Erythroblast (primary cell): ENCODE data around the gene RNLS.
"Not testable (repeated sequence)": the region's sequence is repeated elsewhere in the genome, so short reads cannot be mapped to it uniquely, and the experiment has no call there.

Experiments
- DNase-seq, 2 experiments: peaks; one replicate each; lab custom pipeline; 2025; lab: John Stamatoyannopoulos, UW
- GATA1 ChIP-seq: IDR thresholded peaks from 2 replicates; pipeline ENCODE4 v1.6.1; 2011; ENCODE audit warnings: low read depth, mild to moderate bottlenecking, control low read depth, low read length, moderate library complexity
- POLR2A ChIP-seq: IDR thresholded peaks from 2 replicates; pipeline ENCODE4 v1.6.1; 2011; ENCODE audit warnings: mild to moderate bottlenecking, low read length

The RNLS gene

GRCh38 chr10:88497913-88498312 lies 85.2 kb downstream of the RNLS start:
- no peak for DNase-seq
- TF ChIP-seq GATA1, result no peak
- no peak for TF ChIP-seq POLR2A

- no peak for DNase-seq
- TF ChIP-seq GATA1, result no peak
- no peak for TF ChIP-seq POLR2A
Measured at GRCh38 chr10:88494537-88494936, 88.6 kb downstream of the RNLS start.

- TF ChIP-seq GATA1, result no peak
- TF ChIP-seq POLR2A, result no peak
- DNase-seq, result no peak
Measured at GRCh38 chr10:88493691-88494483, 89.2 kb downstream of the RNLS start.

GRCh38 chr10:88491314-88491713 lies 91.8 kb downstream of the RNLS start:
- DNase-seq, result no peak
- no peak for TF ChIP-seq POLR2A
- TF ChIP-seq GATA1, result no peak

- DNase-seq, result no peak
- TF ChIP-seq POLR2A (no peak), GATA1 (no peak)
Measured at GRCh38 chr10:88490231-88490980, 92.7 kb downstream of the RNLS start.

- DNase-seq, result no peak
- TF ChIP-seq POLR2A (no peak), GATA1 (no peak)
Measured at GRCh38 chr10:88489107-88489506, 94.0 kb downstream of the RNLS start.

GRCh38 chr10:88486816-88487215 lies 96.3 kb downstream of the RNLS start:
- not testable (repeated sequence) for DNase-seq

GRCh38 chr10:88482220-88482619 lies 100.9 kb downstream of the RNLS start:
- no peak for DNase-seq
- TF ChIP-seq GATA1 (no peak), POLR2A (no peak)

GRCh38 chr10:88478256-88478655 lies 104.9 kb downstream of the RNLS start:
- TF ChIP-seq POLR2A (no peak), GATA1 (no peak)
- no peak for DNase-seq

- no peak for DNase-seq
Measured at GRCh38 chr10:88477343-88478085, 105.6 kb downstream of the RNLS start.

GRCh38 chr10:88474884-88475844 lies 108.0 kb downstream of the RNLS start:
- no peak for DNase-seq
- TF ChIP-seq GATA1, result no peak
- no peak for TF ChIP-seq POLR2A

More at GRCh38 chr10:88477343-88478085, 105.6 kb downstream of the RNLS start:
- no peak for TF ChIP-seq POLR2A
- no peak for TF ChIP-seq GATA1

- no peak for DNase-seq
- TF ChIP-seq GATA1, result no peak
- no peak for TF ChIP-seq POLR2A
Measured at GRCh38 chr10:88473989-88474883, 108.9 kb downstream of the RNLS start.
